ENCODE measurements around the gene NDUFS2. TPM values are rescaled to one million over a fixed set of nuclear protein-coding genes. Genes with fewer than 3 reads are reported as not detected.

NDUFS2 gene
- 131 and 132 TPM in 2 replicates for total RNA-seq

DNA sequence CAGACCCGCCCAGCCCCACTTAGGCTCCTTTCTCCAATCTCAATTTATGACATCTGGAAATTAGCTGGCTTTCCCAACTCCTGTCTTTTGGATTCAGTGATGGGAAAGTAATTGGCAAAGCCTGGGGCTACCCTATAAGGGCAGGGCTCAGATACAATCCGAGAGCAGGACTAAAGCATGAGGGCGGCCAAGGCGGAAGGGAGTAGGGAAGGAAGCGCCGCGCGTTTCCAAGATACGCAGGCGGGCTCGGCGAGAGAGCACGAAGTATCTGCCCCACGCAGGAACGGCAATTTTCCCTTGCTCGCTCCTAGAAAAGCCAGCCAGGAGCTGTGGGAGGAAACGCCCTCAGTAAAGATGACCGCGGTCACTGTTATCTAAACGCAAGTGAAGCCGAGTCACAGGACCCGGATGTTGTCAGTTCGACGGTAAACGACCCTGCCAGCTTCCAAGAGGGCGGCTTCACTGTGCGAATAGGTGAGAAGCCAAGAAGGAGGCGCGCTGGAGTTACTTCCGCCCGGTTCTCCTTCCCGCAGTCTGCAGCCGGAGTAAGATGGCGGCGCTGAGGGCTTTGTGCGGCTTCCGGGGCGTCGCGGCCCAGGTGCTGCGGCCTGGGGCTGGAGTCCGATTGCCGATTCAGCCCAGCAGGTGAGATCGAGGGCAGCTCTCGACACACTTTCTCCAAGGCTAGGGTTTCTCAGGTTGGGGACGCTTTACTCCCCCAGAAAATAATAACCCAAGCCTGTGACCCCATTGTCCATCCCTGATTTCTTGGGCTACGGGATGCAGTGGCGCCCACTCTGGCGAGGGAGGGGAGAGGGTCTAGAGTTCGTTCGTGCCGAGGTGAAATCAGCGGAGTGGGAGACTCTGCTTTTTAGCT, at the start of gene NDUFS2:
Gene NDUFS2, plus strand, starts transcription at position 532 of the 877 bp plus-strand sequence. Its CDS starts 19 bp downstream, at position 551.
- TF ChIP-seq, protein P1, sequence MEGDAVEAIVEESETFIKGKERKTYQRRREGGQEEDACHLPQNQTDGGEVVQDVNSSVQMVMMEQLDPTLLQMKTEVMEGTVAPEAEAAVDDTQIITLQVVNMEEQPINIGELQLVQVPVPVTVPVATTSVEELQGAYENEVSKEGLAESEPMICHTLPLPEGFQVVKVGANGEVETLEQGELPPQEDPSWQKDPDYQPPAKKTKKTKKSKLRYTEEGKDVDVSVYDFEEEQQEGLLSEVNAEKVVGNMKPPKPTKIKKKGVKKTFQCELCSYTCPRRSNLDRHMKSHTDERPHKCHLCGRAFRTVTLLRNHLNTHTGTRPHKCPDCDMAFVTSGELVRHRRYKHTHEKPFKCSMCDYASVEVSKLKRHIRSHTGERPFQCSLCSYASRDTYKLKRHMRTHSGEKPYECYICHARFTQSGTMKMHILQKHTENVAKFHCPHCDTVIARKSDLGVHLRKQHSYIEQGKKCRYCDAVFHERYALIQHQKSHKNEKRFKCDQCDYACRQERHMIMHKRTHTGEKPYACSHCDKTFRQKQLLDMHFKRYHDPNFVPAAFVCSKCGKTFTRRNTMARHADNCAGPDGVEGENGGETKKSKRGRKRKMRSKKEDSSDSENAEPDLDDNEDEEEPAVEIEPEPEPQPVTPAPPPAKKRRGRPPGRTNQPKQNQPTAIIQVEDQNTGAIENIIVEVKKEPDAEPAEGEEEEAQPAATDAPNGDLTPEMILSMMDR (IDR thresholded peaks at IDR 0.05; ENCODE audit: insufficient read depth, low read length, severe bottlenecking) = peak; percentile 26
- FAIRE-seq (peak; percentile 64), DNase-seq (ENCODE audit: low read depth) (peak; percentile 97)
- Histone ChIP-seq H3K4me3 (ENCODE audit: low read depth, low read length) (peak within 1 kb of the TSS; percentile 71), H3K27me3 (ENCODE audit: control insufficient read depth, insufficient read depth, low read length) (no peaks in the 10 kb centered on the region), H3K36me3 (ENCODE audit: control insufficient read depth, insufficient read depth, low read length) (peaks cover 10% of the 10 kb centered on the region)

DNA sequence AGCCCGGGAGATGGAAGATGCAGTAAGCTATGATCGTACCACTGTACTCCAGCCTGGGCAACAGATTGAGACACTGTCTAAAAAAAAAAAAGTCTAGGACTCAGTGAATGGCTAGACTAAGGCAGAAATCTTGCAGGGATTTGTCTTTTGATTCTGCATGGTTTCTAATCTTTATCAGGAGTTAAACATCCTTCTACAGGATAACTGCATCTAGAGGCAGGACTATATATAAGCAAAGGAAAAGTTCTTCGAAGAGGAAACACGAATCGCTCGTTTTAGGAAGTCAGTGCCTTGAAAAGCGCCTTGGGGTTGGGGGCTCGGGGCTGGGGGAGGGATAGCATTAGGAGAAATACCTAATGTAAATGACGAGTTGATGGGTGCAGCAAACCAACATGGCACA, 49.0 kb upstream of the NDUFS2 start:
- TF ChIP-seq, protein P1 (IDR thresholded peaks at IDR 0.05; ENCODE audit: insufficient read depth, low read length, severe bottlenecking) = no peak
- no peak for FAIRE-seq
- Histone ChIP-seq H3K4me3 (ENCODE audit: low read depth, low read length) (peak overlapping the region; percentile 94), H3K27me3 (ENCODE audit: control insufficient read depth, insufficient read depth, low read length) (no peaks in the 10 kb centered on the region), H3K36me3 (ENCODE audit: control insufficient read depth, insufficient read depth, low read length) (no peaks in the 10 kb centered on the region)
- DNase-seq (ENCODE audit: low read depth) = no peak

DNA sequence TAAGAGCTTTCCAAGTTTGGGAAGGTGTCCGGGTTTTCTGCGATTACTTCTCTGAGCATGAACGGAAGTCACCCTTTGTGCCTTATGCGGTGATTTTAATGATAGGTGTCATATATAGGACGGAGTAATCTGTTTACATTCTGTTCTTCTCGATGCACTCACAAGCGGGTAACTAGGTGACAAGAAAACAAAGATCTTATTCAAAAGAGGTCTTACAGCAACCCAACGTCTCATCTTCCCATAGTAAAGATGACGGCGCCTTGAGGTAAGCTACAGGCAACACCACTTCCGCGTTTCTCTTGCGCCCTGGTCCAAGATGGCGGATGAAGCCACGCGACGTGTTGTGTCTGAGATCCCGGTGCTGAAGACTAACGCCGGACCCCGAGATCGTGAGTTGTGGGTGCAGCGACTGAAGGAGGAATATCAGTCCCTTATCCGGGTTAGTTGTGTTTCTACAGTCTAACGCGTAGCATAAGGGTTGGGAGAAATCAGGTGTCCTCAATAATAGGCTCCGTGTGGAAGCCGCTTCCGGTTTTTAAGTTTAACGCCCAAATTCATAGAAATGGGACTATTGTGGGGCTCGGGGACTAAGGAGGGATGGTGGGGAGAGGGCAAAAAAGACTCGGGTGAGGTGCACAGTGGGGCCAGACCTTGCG, 48.4 kb upstream of the NDUFS2 start, which contains the start of gene UFC1:
Gene UFC1, plus strand, starts transcription at position 297 of the 656 bp plus-strand sequence. Its CDS starts 20 bp downstream, at position 317.
- H3K36me3 ChIP-seq (ENCODE audit: control insufficient read depth, insufficient read depth, low read length) = peaks cover 3% of the 10 kb centered on the region
- no peak for FAIRE-seq
- H3K4me3 ChIP-seq (ENCODE audit: low read depth, low read length) = peak within 1 kb of the TSS; percentile 94
- TF ChIP-seq, protein P1 (IDR thresholded peaks at IDR 0.05; ENCODE audit: insufficient read depth, low read length, severe bottlenecking) = no peak
- DNase-seq (ENCODE audit: low read depth) = peak; percentile 83
- no peaks in the 10 kb centered on the region for H3K27me3 ChIP-seq (ENCODE audit: control insufficient read depth, insufficient read depth, low read length)

DNA sequence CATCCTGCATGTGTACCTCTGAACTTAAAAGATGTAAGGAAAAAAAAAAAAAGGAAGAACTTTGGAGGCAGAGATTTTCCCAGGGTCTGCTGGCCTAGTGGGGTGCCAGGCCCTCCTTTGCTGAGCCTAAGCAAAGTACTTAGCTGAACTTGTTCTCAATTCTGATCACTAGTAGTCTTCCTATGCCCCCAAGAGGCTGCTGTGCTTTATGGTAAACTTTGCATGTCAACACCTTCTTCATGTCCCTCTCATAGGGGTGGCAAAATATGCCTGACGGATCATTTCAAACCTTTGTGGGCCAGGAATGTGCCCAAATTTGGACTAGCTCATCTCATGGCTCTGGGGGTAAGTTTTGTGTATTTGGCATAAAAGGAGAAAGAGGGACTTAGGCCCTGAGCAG, 44.3 kb upstream of the NDUFS2 start:
- no peak for FAIRE-seq
- TF ChIP-seq, protein P1 (IDR thresholded peaks at IDR 0.05; ENCODE audit: insufficient read depth, low read length, severe bottlenecking) = no peak
- Histone ChIP-seq H3K4me3 (ENCODE audit: low read depth, low read length) (no peak overlapping the region), H3K27me3 (ENCODE audit: control insufficient read depth, insufficient read depth, low read length) (no peaks in the 10 kb centered on the region), H3K36me3 (ENCODE audit: control insufficient read depth, insufficient read depth, low read length) (peaks cover 16% of the 10 kb centered on the region)
- no peak for DNase-seq (ENCODE audit: low read depth)

DNA sequence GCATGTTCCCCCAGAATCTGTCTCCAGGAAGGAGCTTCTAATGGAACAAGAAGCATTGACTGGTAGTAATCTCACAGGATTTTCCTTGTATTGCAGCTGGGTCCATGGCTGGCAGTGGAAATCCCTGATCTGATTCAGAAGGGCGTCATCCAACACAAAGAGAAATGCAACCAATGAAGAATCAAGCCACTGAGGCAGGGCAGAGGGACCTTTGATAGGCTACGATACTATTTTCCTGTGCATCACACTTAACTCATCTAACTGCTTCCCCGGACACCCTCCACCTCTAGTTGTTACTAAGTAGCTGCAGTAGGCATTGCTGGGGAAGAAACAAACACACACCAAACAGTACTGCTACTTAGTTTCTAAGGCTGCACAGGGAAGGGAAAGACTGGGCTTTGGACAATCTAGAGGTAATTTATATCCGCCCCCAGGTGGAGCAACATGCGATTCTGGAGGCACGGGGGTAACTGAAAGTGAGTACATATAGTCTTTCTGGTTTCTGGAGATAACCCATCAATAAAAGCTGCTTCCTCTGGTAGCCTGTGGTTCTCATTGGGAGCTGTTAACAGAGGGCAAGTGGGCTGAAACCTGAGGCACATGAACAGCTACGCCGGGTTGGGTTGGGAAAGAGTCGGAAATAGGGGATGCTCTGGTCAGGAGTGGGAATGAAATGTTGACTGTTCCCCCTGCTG, 43.7 kb upstream of the NDUFS2 start:
- Histone ChIP-seq H3K27me3 (ENCODE audit: control insufficient read depth, insufficient read depth, low read length) (no peaks in the 10 kb centered on the region), H3K4me3 (ENCODE audit: low read depth, low read length) (peak overlapping the region; percentile 87), H3K36me3 (ENCODE audit: control insufficient read depth, insufficient read depth, low read length) (peaks cover 16% of the 10 kb centered on the region)
- FAIRE-seq (no peak), DNase-seq (ENCODE audit: low read depth) (peak; percentile 21)
- TF ChIP-seq, protein P1 (IDR thresholded peaks at IDR 0.05; ENCODE audit: insufficient read depth, low read length, severe bottlenecking) = no peak

Data from bronchial epithelial cell (primary cell).